K562 (cell line): ENCODE results near the gene EPOP. TPM values are rescaled to one million over a fixed set of nuclear protein-coding genes. Genes with fewer than 3 reads are reported as not detected.

Experiments
- ATAC-seq: fragments of 200-7000 bp; cut with Tn5 transposase; 3 replicates; pipeline ENCODE4 v1.9.1; 2020; ENCODE audit warnings: moderate library complexity
- BruUV-seq: library from RNA; stranded (reverse); fragments of 400-500 nt; replicated peaks from 2 replicates; lab custom pipeline; 2021; lab: Mats Ljungman, UMichigan
- CTCF ChIA-PET: fragments of 300-600 bp; formaldehyde crosslinking; extraction: SDS; loops from one replicate; lab custom pipeline; 2021; ENCODE audit warnings: low intra/inter-chr PET ratio; lab: Yijun Ruan, JAX
- POLR2A ChIA-PET: fragments of 300-600, 350-650 bp; sonication (Branson Sonifier 250); formaldehyde crosslinking; extraction: SDS; loops from one replicate; lab custom pipeline; 2021; ENCODE audit warnings: antibody characterized with exemption, inconsistent platforms; lab: Yijun Ruan, JAX
- DNase-seq, 4 experiments: peaks; one replicate each; pipeline versions ENCODE4 v3.0.0 to v3.0.0-alpha.2; 2011 to 2018; ENCODE audit warnings: low spot score in 3 of 4, mixed read lengths in 3 of 4; ENCODE audit errors: extremely low read depth in 1 of 4
- FAIRE-seq: peaks from 2 replicates; lab custom pipeline; 2011; peaks lifted over from hg19 to GRCh38; lab: Jason Lieb, UNC
- H2AFZ ChIP-seq: 2 replicates; pipeline ENCODE4 v1.6.0; 2011; ENCODE audit warnings: low read depth, low read length, control low read depth, inconsistent platforms
- H3K27ac ChIP-seq: fragments of 200-600 bp; 3 replicates; pipeline ENCODE4 v1.8.0; 2011; ENCODE audit warnings: low read depth, mild to moderate bottlenecking, control low read depth, inconsistent platforms, low read length, moderate library complexity, mixed read lengths; ENCODE audit errors: extremely low read depth
- H3K27me3 ChIP-seq, 2 experiments: fragments of 300-600 bp in 1 of 2; 2 replicates in 1 of 2; 3 replicates in 1 of 2; pipeline versions ENCODE4 v1.6.0 to v1.8.0; 2011; ENCODE audit warnings: inconsistent platforms in 2 of 2, low read length in 2 of 2, mild to moderate bottlenecking in 1 of 2, mixed read lengths in 1 of 2, moderate library complexity in 1 of 2; ENCODE audit not compliant: control insufficient read depth in 2 of 2, insufficient read depth in 2 of 2
- H3K36me3 ChIP-seq: fragments of 300-600 bp; 3 replicates; pipeline ENCODE4 v1.8.0; 2011; ENCODE audit warnings: mild to moderate bottlenecking, low read length, inconsistent platforms; ENCODE audit not compliant: control insufficient read depth, insufficient read depth
- H3K4me1 ChIP-seq, 2 experiments: fragments of 200-600 bp in 1 of 2; replicated peaks in 1 of 2; 2 replicates in 1 of 2; 3 replicates in 1 of 2; pipeline versions ENCODE4 v1.5.1 to v1.8.0; 2011; ENCODE audit warnings: inconsistent platforms in 2 of 2, low read length in 2 of 2, mild to moderate bottlenecking in 1 of 2, mixed read lengths in 1 of 2, moderate library complexity in 1 of 2; ENCODE audit not compliant: control insufficient read depth in 2 of 2, insufficient read depth in 2 of 2
- H3K4me2 ChIP-seq: 2 replicates; pipeline ENCODE4 v1.6.1; 2011; ENCODE audit warnings: low read length, control low read depth, inconsistent platforms, mixed read lengths; ENCODE audit not compliant: insufficient read depth
- H3K4me3 ChIP-seq: fragments of 200-600 bp; sonication (generic), shearing (Covaris generic); 2 replicates; pipeline ENCODE4 v1.5.1; 2016; ENCODE audit warnings: control low read depth, inconsistent platforms
- H3K79me2 ChIP-seq: fragments of 200-600 bp; 3 replicates; pipeline ENCODE4 v1.8.0; 2011; ENCODE audit warnings: low read length, inconsistent platforms; ENCODE audit not compliant: control insufficient read depth, insufficient read depth
- H3K9ac ChIP-seq, 2 experiments: 2 replicates each; pipeline versions ENCODE4 v1.6.0 to v1.6.1; 2011; ENCODE audit warnings: low read depth in 2 of 2, low read length in 2 of 2, control low read depth in 1 of 2, inconsistent platforms in 1 of 2, mild to moderate bottlenecking in 1 of 2, mixed read lengths in 1 of 2; ENCODE audit not compliant: insufficient read depth in 1 of 2
- H3K9me1 ChIP-seq: one replicate; pipeline ENCODE4 v1.6.0; 2011; ENCODE audit warnings: inconsistent platforms, mild to moderate bottlenecking, low read length, moderate library complexity; ENCODE audit not compliant: control insufficient read depth, insufficient read depth
- H3K9me3 ChIP-seq: replicated peaks from 2 replicates; pipeline ENCODE4 v1.5.1; 2011; ENCODE audit warnings: low read depth, low read length, inconsistent platforms; ENCODE audit not compliant: control insufficient read depth, insufficient read depth
- H4K20me1 ChIP-seq: replicated peaks from 2 replicates; pipeline ENCODE4 v1.6.1; 2011; ENCODE audit warnings: low read length, inconsistent platforms, mixed read lengths; ENCODE audit not compliant: control insufficient read depth, insufficient read depth
- ARHGAP35 ChIP-seq: fragments of 450-650 bp; IDR thresholded peaks from 2 replicates; pipeline ENCODE4 v1.6.1; 2018; ENCODE audit not compliant: partially characterized antibody
- ATF3 ChIP-seq, 2 experiments: fragments of 450-650 bp in 1 of 2; sonication (generic) in 1 of 2; formaldehyde crosslinking in 1 of 2; IDR thresholded peaks in 1 of 2; conservative IDR thresholded peaks in 1 of 2; 2 replicates each; pipeline versions ENCODE4 v1.6.1 to v1.8.1; 2016 to 2023; ENCODE audit warnings: mild to moderate bottlenecking in 2 of 2, moderate library complexity in 2 of 2, inconsistent platforms in 1 of 2, missing genetic modification reagents in 1 of 2
- NRF1 ChIP-seq, 2 experiments: fragments of 450-650 bp; IDR thresholded peaks in 1 of 2; conservative IDR thresholded peaks in 1 of 2; 2 replicates each; pipeline ENCODE4 v1.6.1; 2014; ENCODE audit warnings: mild to moderate bottlenecking in 2 of 2
- RHOXF2B ChIP-seq: fragments of 250-450 bp; sonication (Bioruptor Pico); conservative IDR thresholded peaks from 2 replicates; pipeline ENCODE4 v1.5.1; 2021
- SETDB1 ChIP-seq: IDR thresholded peaks from one replicate; pipeline ENCODE4 v1.6.1; 2012; ENCODE audit warnings: low read length, control low read depth, inconsistent platforms
- SP2 ChIP-seq: IDR thresholded peaks from 2 replicates; pipeline ENCODE4 v1.6.1; 2011; ENCODE audit warnings: mild to moderate bottlenecking, low read depth, low read length, moderate library complexity; ENCODE audit not compliant: poor library complexity, severe bottlenecking; ENCODE audit errors: extremely low read depth
- TCFL5 ChIP-seq: fragments of 250-450 bp; sonication (Bioruptor Pico); conservative IDR thresholded peaks from 2 replicates; pipeline ENCODE4 v1.6.1; 2021; ENCODE audit warnings: mild to moderate bottlenecking, moderate library complexity, matching md5 sums
- XRCC3 ChIP-seq: fragments of 450-650 bp; IDR thresholded peaks from 2 replicates; pipeline ENCODE4 v1.6.1; 2017; ENCODE audit warnings: mild to moderate bottlenecking, moderate library complexity
- ZFP36 ChIP-seq: fragments of 150-350 bp; IDR thresholded peaks from 2 replicates; pipeline ENCODE4 v1.6.1; 2018; ENCODE audit warnings: low read length, low read depth; ENCODE audit not compliant: partially characterized antibody
- ZNF449 ChIP-seq: fragments of 250-450 bp; sonication (Bioruptor Pico); IDR thresholded peaks from 2 replicates; pipeline ENCODE4 v1.8.0; 2022; ENCODE audit warnings: moderate library complexity, mild to moderate bottlenecking, inconsistent platforms
- ZNF511 ChIP-seq: sonication (generic); formaldehyde crosslinking; IDR thresholded peaks from 2 replicates; pipeline ENCODE4 v1.8.0; 2022; ENCODE audit warnings: mild to moderate bottlenecking, missing genetic modification reagents
- WGBS: fragments of 100-300 bp; shearing (Covaris generic); methylation state at CpG from one replicate; pipeline ENCODE4 v1.1.6; 2016; ENCODE audit warnings: low coverage, mixed read lengths; ENCODE audit not compliant: insufficient coverage; ENCODE audit errors: missing lambda C conversion rate; 5-methylcytosine and 5-hydroxymethylcytosine counted together
- in situ Hi-C: fragments of 300-500 bp; cut with MboI; formaldehyde crosslinking; loops from 4 replicates; pipeline ENCODE4 v1.15.0; 2018; ENCODE audit warnings: inconsistent platforms, mixed read lengths
- intact Hi-C: fragments of 100-400 bp; cut with micrococcal nuclease; formaldehyde crosslinking; loops from 2 replicates; pipeline ENCODE4 v1.14.2; 2022
- polyA plus RNA-seq, 8 experiments: library from polyadenylated mRNA; depleted of rRNA in 4 of 8; stranded (reverse) in 5 of 8; unstranded in 3 of 8; fragments of >200 nt; fragmentation: Nextera tagmentation in 2 of 8; fragmentation: Illumina TruSeq in 1 of 8; extraction: Ambion mirVana in 2 of 8; extraction: Trizol in 1 of 8; gene quantifications; 2 replicates each; pipeline versions ENCODE4 v1.2.1 to v1.2.3, GENCODE V29; 2011 to 2014; ENCODE audit warnings: inconsistent platforms in 1 of 8, missing spikeins in 1 of 8
- total RNA-seq, 7 experiments: library from RNA; depleted of rRNA in 6 of 7; stranded (reverse); fragments of >200 nt in 6 of 7; fragmentation: Illumina TruSeq in 2 of 7; extraction: Trizol in 2 of 7; gene quantifications; 2 replicates each; pipeline versions ENCODE4 v1.2.1 to v1.2.3, GENCODE V29; 2011 to 2021; ENCODE audit warnings: low replicate concordance in 1 of 7
- TF ChIP-seq, protein P1 (sequence below), 2 experiments: fragments of 450-650 bp; IDR thresholded peaks; 2 replicates each; pipeline ENCODE4 v1.6.1; 2016
- TF ChIP-seq, protein P2 (sequence below): fragments of 250-450 bp; sonication (Bioruptor Pico); IDR thresholded peaks from 2 replicates; pipeline ENCODE4 v1.9.0; 2021; ENCODE audit warnings: mild to moderate bottlenecking, inconsistent platforms
- TF ChIP-seq, protein P3 (sequence below): conservative IDR thresholded peaks from 2 replicates; pipeline ENCODE4 v1.6.1; 2011; ENCODE audit warnings: low read depth, mild to moderate bottlenecking, low read length; ENCODE audit not compliant: control insufficient read depth

The EPOP gene
- total and polyA plus RNA-seq, 9 of the 15 experiments (the other 6 are each of a cell fraction or from before 2014, with no cell fraction given) = 0.41 to 10.6 (median 4.6) TPM

DNA sequence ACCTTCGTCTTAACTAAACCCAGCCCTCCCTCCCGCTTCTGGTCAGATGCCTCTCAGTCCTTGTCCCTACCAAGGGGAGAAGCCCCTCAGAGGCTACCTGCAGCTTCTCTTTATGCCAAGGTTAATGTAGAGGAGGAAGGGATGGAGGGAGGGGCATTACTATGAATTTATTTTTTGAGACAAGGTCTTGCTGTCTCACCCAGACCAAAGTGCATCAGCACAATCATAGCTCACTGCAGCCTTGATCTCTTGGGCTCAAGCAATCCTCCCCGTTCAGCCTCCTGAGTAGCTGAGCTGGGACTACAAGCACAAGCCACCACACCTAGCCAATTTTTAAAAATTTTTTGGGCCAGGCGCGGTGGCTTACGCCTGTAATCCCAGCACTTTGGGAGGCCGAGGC lies 15.3 kb downstream of the EPOP start:
- intact Hi-C loops (no loop called here), in situ Hi-C loops (no loop called here)
- H2AFZ ChIP-seq = no peak overlapping the region
- no peak overlapping the region for H3K9ac ChIP-seq
- WGBS = 47% methylated on average over 7 of the region's 7 CpGs
- ChIA-PET POLR2A (interaction anchor here (0.6 kb wide), 1 partner anchor 276 kb away, joined by 3 read pairs; no protein-coding TSS in a partner anchor), CTCF (no interaction called here)
- H3K27ac ChIP-seq = no peak overlapping the region
- H3K4me3 ChIP-seq = no peak overlapping the region
- FAIRE-seq (no peak), ATAC-seq (no peak), DNase-seq (no peak)
- H3K27me3 ChIP-seq = peaks cover 2 to 16% of the 10 kb centered on the region in 2 experiments; a peak in 3 of 5 replicates
- TF ChIP-seq NRF1 (conservative IDR thresholded peaks at IDR 0.05 in 1 of 2, IDR thresholded peaks at IDR 0.05 in 1 of 2) = no peak
- no peak for TF ChIP-seq ATF3 (IDR thresholded peaks at IDR 0.05)
- no peak for TF ChIP-seq ATF3 (CRISPR knock-in tag; conservative IDR thresholded peaks at IDR 0.05)
- no peak for TF ChIP-seq TCFL5 (CRISPR knock-in tag)
- no peak for TF ChIP-seq SP2
- TF ChIP-seq, protein P1, sequence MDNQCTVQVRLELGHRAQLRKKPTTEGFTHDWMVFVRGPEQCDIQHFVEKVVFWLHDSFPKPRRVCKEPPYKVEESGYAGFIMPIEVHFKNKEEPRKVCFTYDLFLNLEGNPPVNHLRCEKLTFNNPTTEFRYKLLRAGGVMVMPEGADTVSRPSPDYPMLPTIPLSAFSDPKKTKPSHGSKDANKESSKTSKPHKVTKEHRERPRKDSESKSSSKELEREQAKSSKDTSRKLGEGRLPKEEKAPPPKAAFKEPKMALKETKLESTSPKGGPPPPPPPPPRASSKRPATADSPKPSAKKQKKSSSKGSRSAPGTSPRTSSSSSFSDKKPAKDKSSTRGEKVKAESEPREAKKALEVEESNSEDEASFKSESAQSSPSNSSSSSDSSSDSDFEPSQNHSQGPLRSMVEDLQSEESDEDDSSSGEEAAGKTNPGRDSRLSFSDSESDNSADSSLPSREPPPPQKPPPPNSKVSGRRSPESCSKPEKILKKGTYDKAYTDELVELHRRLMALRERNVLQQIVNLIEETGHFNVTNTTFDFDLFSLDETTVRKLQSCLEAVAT (IDR thresholded peaks at IDR 0.05) = no peak
- TF ChIP-seq, protein P2, sequence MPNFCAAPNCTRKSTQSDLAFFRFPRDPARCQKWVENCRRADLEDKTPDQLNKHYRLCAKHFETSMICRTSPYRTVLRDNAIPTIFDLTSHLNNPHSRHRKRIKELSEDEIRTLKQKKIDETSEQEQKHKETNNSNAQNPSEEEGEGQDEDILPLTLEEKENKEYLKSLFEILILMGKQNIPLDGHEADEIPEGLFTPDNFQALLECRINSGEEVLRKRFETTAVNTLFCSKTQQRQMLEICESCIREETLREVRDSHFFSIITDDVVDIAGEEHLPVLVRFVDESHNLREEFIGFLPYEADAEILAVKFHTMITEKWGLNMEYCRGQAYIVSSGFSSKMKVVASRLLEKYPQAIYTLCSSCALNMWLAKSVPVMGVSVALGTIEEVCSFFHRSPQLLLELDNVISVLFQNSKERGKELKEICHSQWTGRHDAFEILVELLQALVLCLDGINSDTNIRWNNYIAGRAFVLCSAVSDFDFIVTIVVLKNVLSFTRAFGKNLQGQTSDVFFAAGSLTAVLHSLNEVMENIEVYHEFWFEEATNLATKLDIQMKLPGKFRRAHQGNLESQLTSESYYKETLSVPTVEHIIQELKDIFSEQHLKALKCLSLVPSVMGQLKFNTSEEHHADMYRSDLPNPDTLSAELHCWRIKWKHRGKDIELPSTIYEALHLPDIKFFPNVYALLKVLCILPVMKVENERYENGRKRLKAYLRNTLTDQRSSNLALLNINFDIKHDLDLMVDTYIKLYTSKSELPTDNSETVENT (CRISPR knock-in tag) = no peak
- no peak for TF ChIP-seq ZNF449 (CRISPR knock-in tag)
- no peak for TF ChIP-seq SETDB1
- TF ChIP-seq XRCC3 = no peak
- no peak for TF ChIP-seq ZNF511 (CRISPR knock-in tag)
- no peak for TF ChIP-seq RHOXF2B
- TF ChIP-seq, protein P3, sequence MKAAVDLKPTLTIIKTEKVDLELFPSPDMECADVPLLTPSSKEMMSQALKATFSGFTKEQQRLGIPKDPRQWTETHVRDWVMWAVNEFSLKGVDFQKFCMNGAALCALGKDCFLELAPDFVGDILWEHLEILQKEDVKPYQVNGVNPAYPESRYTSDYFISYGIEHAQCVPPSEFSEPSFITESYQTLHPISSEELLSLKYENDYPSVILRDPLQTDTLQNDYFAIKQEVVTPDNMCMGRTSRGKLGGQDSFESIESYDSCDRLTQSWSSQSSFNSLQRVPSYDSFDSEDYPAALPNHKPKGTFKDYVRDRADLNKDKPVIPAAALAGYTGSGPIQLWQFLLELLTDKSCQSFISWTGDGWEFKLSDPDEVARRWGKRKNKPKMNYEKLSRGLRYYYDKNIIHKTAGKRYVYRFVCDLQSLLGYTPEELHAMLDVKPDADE = no peak
- TF ChIP-seq ZFP36 = no peak
- no peak for TF ChIP-seq ARHGAP35
- H3K79me2 ChIP-seq = no peaks in the 10 kb centered on the region
- 0 out of 2 replicates have a peak, but pooled peaks cover 4% of the 10 kb centered on the region for H4K20me1 ChIP-seq
- no peaks in the 10 kb centered on the region for H3K36me3 ChIP-seq
- no peaks in the 10 kb centered on the region for H3K9me1 ChIP-seq
- H3K9me3 ChIP-seq = no peaks in the 10 kb centered on the region
- H3K4me2 ChIP-seq = no peak overlapping the region
- H3K4me1 ChIP-seq = peaks cover 7 to 35% of the 10 kb centered on the region in 2 experiments; a peak in 4 of 5 replicates
- no TSS peak for BruUV-seq
